Measurements from ENCODE around the gene MDGA2.

DNA sequence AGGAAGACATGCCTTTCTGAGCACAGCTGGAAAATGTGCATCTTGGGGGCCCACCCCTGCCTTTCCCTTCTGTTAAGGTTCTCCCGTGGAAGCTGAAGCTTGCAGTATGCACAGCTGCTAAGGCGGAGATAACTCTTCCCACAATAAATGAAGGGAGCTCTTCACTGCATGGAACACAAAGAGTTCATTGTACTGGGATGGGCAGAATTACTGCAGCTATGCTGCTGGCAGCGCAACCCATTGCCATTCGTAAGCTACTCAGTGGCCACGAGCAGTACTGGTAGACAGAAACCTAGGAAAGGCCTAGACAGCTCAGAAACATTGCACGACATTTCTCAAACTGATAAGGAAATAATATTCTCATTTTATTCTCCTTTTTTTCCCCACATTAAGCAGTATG, 310.2 kb downstream of the MDGA2 start:
- TF ChIP-seq CTCF (conservative IDR thresholded peaks at IDR 0.05 in 1 of 2, IDR thresholded peaks at IDR 0.05 in 1 of 2; ENCODE audit: low read depth in 1 of 2, low read length in 2 of 2) (no peak), EZH2 (IDR thresholded peaks at IDR 0.05; ENCODE audit: low read length, missing control alignments) (no peak)
